OCI-LY1 (cell line): ENCODE results near the gene CIDEA.

Experiments used
- H2AFZ ChIP-seq: fragments of 200-600 bp; sonication (generic), shearing (Covaris generic); 2 replicates; pipeline ENCODE4 v1.6.0; 2014; ENCODE audit warnings: antibody characterized with exemption, mild to moderate bottlenecking, low read length
- H3F3A ChIP-seq: fragments of 200-600 bp; sonication (generic), shearing (Covaris generic); 2 replicates; pipeline ENCODE4 v1.6.0; 2014; ENCODE audit warnings: mild to moderate bottlenecking, antibody characterized with exemption, low read length, moderate library complexity; ENCODE audit not compliant: insufficient read depth
- H3K27ac ChIP-seq: fragments of 200-600 bp; sonication (generic); 2 replicates; pipeline ENCODE4 v1.5.1; 2014; ENCODE audit warnings: low read length, mixed run types, mild to moderate bottlenecking, low read depth; ENCODE audit not compliant: poor library complexity, severe bottlenecking
- H3K27me3 ChIP-seq: fragments of 200-600 bp; sonication (generic); 2 replicates; pipeline ENCODE4 v1.6.0; 2014; ENCODE audit warnings: antibody characterized with exemption, mild to moderate bottlenecking, low read length, moderate library complexity; ENCODE audit not compliant: insufficient read depth
- H3K36me3 ChIP-seq: fragments of 200-600 bp; sonication (generic); 2 replicates; pipeline ENCODE4 v1.6.1; 2014; ENCODE audit warnings: mild to moderate bottlenecking, antibody characterized with exemption, low read length, moderate library complexity, mixed read lengths; ENCODE audit not compliant: insufficient read depth
- H3K4me1 ChIP-seq: fragments of 200-600 bp; sonication (generic); 2 replicates; pipeline ENCODE4 v1.5.1; 2014; ENCODE audit warnings: mild to moderate bottlenecking, low read length, moderate library complexity; ENCODE audit not compliant: insufficient read depth, severe bottlenecking
- H3K4me2 ChIP-seq: fragments of 200-600 bp; sonication (generic), shearing (Covaris generic); 2 replicates; pipeline ENCODE4 v1.6.1; 2014; ENCODE audit warnings: low read length
- H3K4me3 ChIP-seq: fragments of 200-600 bp; sonication (generic); 2 replicates; pipeline ENCODE4 v1.5.1; 2014; ENCODE audit warnings: low read length, low read depth, mild to moderate bottlenecking, mixed read lengths; ENCODE audit not compliant: poor library complexity, severe bottlenecking
- H3K79me2 ChIP-seq: fragments of 200-600 bp; shearing (Covaris generic); 2 replicates; pipeline ENCODE4 v1.6.1; 2016; ENCODE audit warnings: mixed run types, low read length, mixed read lengths; ENCODE audit not compliant: insufficient read depth
- H3K9ac ChIP-seq: fragments of 200-600 bp; sonication (generic), shearing (Covaris generic); 2 replicates; pipeline ENCODE4 v1.6.1; 2014; ENCODE audit warnings: mild to moderate bottlenecking, low read length, mixed read lengths
- H3K9me2 ChIP-seq: fragments of 200-600 bp; sonication (generic), shearing (Covaris generic); 2 replicates; pipeline ENCODE4 v1.6.1; 2014; ENCODE audit warnings: low read depth, mild to moderate bottlenecking, low read length, mixed read lengths
- H3K9me3 ChIP-seq: fragments of 200-600 bp; shearing (Covaris generic); 2 replicates; pipeline ENCODE4 v1.6.1; 2014; ENCODE audit warnings: low read length, mixed read lengths
- H4K20me1 ChIP-seq: fragments of 200-600 bp; sonication (generic), shearing (Covaris generic); 2 replicates; pipeline ENCODE4 v1.6.0; 2016; ENCODE audit warnings: mild to moderate bottlenecking, low read length; ENCODE audit not compliant: insufficient read depth
- EZH2 ChIP-seq: fragments of 200-600 bp; sonication (generic), shearing (Covaris generic); IDR thresholded peaks from 2 replicates; pipeline ENCODE4 v1.8.0; 2017; ENCODE audit warnings: borderline replicate concordance, mixed run types, mild to moderate bottlenecking, antibody characterized with exemption, low read length, moderate library complexity, mixed read lengths
- TF ChIP-seq, protein P1 (sequence below): fragments of 200-600 bp; sonication (generic), shearing (Covaris generic); IDR thresholded peaks from 2 replicates; pipeline ENCODE4 v1.5.1; 2017; ENCODE audit warnings: mild to moderate bottlenecking, antibody characterized with exemption, low read length, moderate library complexity, mixed read lengths

CIDEA gene

DNA sequence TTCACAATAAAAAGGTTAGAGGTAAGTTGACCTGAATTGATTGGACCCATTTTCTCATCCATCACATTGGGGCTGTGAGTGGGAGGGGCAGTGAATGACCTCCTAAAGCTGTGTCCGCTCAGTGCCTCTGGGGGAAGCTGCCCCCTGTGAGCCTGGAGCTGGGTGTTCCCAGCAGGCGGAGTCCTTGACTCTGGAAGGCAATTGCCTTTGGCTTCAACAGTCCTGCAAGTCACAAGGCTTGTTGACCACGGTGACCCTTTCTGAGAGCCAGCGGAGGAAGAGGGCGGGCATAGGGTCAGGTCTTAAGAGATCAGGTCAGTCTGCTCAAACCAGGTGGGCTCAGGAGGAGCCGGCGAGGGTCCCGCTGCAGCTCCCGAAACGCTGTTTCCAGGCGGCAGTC is 1.1 kb upstream of the CIDEA start:
- no peaks in the 10 kb centered on the region for H3K9me3 ChIP-seq
- H3K9me2 ChIP-seq: no peaks in the 10 kb centered on the region
- no peak overlapping the region for H2AFZ ChIP-seq
- no peak overlapping the region for H3K9ac ChIP-seq
- TF ChIP-seq EZH2: no peak
- TF ChIP-seq, protein P1, sequence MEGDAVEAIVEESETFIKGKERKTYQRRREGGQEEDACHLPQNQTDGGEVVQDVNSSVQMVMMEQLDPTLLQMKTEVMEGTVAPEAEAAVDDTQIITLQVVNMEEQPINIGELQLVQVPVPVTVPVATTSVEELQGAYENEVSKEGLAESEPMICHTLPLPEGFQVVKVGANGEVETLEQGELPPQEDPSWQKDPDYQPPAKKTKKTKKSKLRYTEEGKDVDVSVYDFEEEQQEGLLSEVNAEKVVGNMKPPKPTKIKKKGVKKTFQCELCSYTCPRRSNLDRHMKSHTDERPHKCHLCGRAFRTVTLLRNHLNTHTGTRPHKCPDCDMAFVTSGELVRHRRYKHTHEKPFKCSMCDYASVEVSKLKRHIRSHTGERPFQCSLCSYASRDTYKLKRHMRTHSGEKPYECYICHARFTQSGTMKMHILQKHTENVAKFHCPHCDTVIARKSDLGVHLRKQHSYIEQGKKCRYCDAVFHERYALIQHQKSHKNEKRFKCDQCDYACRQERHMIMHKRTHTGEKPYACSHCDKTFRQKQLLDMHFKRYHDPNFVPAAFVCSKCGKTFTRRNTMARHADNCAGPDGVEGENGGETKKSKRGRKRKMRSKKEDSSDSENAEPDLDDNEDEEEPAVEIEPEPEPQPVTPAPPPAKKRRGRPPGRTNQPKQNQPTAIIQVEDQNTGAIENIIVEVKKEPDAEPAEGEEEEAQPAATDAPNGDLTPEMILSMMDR: no peak
- no peaks in the 10 kb centered on the region for H3K36me3 ChIP-seq
- no peaks in the 10 kb centered on the region for H3K4me1 ChIP-seq
- H4K20me1 ChIP-seq: no peaks in the 10 kb centered on the region
- no peak overlapping the region for H3K27ac ChIP-seq
- no peaks in the 10 kb centered on the region for H3F3A ChIP-seq
- H3K4me2 ChIP-seq: no peak overlapping the region
- H3K79me2 ChIP-seq: no peaks in the 10 kb centered on the region
- no peak overlapping the region for H3K4me3 ChIP-seq
- peaks cover 13% of the 10 kb centered on the region; the same call in 1 of the 2 replicates for H3K27me3 ChIP-seq

DNA sequence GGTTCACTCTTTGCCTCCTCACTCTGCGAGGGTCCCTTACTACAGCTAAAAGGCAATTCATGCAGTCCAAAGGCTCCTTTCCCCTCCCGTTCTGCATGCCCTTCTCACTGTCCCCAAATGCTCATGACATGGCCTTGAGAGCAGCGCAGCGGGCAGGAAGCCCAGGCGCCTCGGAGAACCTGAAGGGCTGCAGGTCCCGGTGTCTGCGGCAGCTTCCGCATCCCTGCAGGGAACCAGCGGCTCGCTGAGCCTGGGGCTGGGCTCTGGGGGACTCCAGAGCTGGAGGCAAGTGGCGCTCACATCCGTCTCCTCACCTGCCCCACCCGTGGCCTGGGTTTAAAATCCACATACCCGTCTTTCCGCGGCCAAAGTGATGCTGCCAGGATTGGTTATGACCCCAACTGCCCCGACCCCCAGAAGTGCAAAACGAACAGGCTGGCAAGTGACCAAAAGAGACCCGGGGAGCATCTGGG is 462 bp upstream of the CIDEA start:
- H3K79me2 ChIP-seq: no peaks in the 10 kb centered on the region
- TF ChIP-seq, protein P1: no peak
- no peak for TF ChIP-seq EZH2
- no peak overlapping the region for H3K4me3 ChIP-seq
- H3K36me3 ChIP-seq: no peaks in the 10 kb centered on the region
- H3K9ac ChIP-seq: no peak overlapping the region
- no peak overlapping the region for H2AFZ ChIP-seq
- no peaks in the 10 kb centered on the region for H4K20me1 ChIP-seq
- H3K27me3 ChIP-seq: peaks cover 13% of the 10 kb centered on the region; the same call in 1 of the 2 replicates
- no peak overlapping the region for H3K27ac ChIP-seq
- no peaks in the 10 kb centered on the region for H3K4me1 ChIP-seq
- H3K9me3 ChIP-seq: no peaks in the 10 kb centered on the region
- no peaks in the 10 kb centered on the region for H3F3A ChIP-seq
- no peak overlapping the region for H3K4me2 ChIP-seq
- H3K9me2 ChIP-seq: no peaks in the 10 kb centered on the region

DNA sequence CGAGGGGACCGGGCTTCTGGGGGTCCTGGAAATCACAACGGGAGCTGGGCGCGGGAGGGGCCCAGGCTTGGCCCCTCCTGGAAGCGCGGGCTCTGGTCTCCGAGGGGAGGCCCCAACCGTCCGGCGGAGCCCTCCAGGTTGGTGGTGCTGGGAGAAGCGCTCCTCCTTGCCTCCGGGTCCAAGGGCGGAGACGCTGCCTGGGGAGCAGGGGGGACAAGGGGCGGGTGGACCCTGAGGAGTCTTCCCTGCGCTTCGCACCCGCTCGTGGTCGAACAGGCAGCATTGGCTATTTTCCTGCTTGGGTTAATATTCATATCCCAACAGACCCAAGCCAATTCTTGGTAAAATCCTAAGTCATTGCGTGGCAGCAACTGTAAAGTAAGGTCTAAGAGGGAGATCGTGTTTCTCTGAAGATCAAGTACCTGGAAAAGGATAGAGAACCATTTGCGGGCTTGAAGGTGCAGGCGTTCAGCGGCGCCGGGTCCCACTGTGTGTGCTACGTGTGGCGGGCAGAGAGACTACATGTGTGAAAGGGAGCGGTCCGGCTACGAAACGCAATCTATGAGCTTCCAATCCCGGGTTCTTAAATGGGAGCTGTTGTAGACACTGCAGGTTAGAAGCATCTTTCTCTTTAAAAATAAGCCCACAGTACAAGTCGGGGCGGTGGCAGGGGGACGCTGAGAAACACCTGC is 805 bp downstream of the CIDEA start:
- Histone ChIP-seq H3K4me1 (no peaks in the 10 kb centered on the region), H4K20me1 (no peaks in the 10 kb centered on the region), H3K9me3 (no peaks in the 10 kb centered on the region), H3F3A (no peaks in the 10 kb centered on the region), H3K79me2 (no peaks in the 10 kb centered on the region), H3K27me3 (peaks cover 15% of the 10 kb centered on the region; the same call in 1 of the 2 replicates), H2AFZ (no peak overlapping the region), H3K27ac (no peak overlapping the region), H3K9ac (no peak overlapping the region), H3K9me2 (no peaks in the 10 kb centered on the region), H3K4me3 (no peak overlapping the region), H3K4me2 (no peak overlapping the region), H3K36me3 (no peaks in the 10 kb centered on the region)
- TF ChIP-seq, protein P1: no peak
- TF ChIP-seq EZH2: no peak
